HFF-Myc (cell line): ENCODE data around the gene CPA1.

Source experiments
- DNase-seq: peaks from one replicate; pipeline ENCODE4 v3.0.0-alpha.2; 2011; ENCODE audit warnings: low read depth; ENCODE audit errors: extremely low read depth
- H3K4me3 ChIP-seq: replicated peaks from 2 replicates; pipeline ENCODE4 v1.5.1; 2011; ENCODE audit warnings: low read depth, mild to moderate bottlenecking, control low read depth, low read length
- TF ChIP-seq, protein P1 (sequence below): IDR thresholded peaks from 2 replicates; pipeline ENCODE4 v1.5.1; 2012; ENCODE audit warnings: mild to moderate bottlenecking, low read depth, low read length, control low read depth; ENCODE audit errors: missing control alignments

Gene CPA1

DNA sequence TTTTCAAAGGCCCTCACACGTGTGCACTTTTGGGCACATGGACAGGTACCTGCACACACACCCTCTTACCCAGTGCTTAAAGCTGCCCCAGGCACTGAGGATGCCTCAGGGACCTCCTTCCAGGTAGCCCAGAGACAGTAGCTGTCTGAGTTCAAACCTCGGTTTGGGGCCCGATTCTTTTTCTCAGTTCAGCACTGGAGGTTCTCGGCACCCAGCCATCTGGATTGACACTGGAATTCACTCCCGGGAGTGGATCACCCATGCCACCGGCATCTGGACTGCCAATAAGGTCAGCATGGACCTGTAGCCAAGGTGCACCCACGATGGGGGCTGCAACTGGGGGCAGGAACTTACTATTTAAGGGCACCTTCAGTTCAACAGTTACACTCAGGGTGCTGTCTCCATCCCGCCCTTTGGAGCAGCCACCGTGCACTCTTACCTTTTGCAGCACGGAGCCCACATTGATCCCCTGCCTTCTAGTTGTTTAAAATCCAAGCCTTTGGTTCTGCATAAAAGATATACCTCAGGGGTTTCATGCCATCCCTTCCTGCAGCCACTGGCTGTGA lies 18.0 kb upstream of the CPA1 start:
- H3K4me3 ChIP-seq = no peak overlapping the region
- TF ChIP-seq, protein P1, sequence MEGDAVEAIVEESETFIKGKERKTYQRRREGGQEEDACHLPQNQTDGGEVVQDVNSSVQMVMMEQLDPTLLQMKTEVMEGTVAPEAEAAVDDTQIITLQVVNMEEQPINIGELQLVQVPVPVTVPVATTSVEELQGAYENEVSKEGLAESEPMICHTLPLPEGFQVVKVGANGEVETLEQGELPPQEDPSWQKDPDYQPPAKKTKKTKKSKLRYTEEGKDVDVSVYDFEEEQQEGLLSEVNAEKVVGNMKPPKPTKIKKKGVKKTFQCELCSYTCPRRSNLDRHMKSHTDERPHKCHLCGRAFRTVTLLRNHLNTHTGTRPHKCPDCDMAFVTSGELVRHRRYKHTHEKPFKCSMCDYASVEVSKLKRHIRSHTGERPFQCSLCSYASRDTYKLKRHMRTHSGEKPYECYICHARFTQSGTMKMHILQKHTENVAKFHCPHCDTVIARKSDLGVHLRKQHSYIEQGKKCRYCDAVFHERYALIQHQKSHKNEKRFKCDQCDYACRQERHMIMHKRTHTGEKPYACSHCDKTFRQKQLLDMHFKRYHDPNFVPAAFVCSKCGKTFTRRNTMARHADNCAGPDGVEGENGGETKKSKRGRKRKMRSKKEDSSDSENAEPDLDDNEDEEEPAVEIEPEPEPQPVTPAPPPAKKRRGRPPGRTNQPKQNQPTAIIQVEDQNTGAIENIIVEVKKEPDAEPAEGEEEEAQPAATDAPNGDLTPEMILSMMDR = no peak
- DNase-seq = no peak

DNA sequence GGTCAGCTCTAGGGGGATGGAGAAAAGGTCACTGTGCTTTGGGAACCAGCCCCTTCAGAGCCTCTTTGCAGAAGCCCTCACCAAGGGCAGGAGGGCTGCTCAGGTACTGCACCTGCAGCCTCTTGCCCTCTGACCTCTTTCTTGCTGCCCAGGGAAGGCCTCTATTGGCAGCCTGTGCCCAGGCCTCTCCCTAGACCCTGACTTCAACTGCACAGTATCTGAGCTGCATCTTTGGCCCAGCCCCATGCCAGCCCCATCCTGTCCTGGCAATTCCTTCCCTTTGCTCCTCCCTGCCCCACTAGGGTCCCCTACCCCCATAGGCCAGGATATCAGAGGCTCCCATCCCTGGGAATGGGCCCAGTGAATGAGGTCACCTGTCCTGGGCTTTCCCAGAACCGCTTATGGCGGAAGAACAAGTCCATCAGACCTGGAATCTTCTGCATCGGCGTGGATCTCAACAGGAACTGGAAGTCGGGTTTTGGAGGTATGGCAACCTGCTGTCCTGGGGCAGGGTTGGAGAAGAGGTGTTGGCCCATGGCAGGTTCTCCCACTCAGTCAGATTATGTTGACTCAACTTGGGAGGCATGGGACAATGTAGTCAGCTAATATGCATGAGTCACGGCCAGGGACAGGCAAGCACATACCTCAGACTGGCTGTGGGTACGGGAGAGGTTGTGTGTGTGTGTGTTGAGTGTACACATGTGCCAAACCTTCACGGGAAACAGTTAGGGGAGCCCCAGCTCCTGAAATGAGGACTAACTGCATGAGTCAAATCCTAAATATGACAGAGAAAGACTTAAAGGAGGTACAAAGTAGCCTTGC lies 17.1 kb upstream of the CPA1 start:
- TF ChIP-seq, protein P1 = no peak
- DNase-seq = peak; percentile 81
- H3K4me3 ChIP-seq = no peak overlapping the region

DNA sequence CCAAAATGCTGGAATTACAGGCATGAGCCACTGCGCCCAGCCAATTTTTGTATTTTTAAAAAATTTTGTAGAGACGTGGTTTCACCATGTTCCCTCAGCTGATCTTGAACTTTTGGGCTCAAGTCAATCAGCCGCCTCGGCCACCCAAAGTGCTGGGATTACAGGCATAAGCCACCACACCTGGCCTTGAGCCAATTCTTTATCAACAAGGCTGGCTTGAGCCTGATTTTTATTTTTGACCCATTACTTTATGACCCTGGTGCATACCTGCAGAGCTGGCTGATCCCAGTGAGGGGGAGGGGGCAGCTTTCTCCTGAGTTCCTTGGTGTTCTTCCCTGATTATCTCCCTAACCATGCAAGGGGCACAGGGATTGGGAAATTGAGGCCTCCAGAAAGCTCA lies 15.8 kb upstream of the CPA1 start:
- TF ChIP-seq, protein P1 = no peak
- no peak for DNase-seq
- no peak overlapping the region for H3K4me3 ChIP-seq

DNA sequence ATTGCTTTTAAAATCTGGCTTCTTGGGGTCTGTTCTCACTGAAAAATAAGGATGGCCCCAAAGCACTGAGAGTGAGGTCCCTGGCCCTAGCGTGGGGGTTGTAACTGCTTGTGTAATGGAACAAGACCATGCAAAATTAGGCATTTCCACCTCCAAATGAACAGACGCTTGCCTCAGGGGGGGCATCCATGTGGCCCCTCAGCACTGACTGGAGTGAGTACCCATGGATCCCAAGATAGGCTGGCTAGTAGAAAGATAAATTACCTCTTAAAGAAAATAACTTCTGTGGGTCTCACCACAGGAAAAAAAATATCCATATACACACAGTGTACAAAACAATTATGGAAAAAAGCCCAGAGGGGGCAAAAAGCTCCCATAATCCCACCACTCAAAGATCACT lies 15.2 kb upstream of the CPA1 start:
- no peak for DNase-seq
- no peak overlapping the region for H3K4me3 ChIP-seq
- TF ChIP-seq, protein P1 = no peak

DNA sequence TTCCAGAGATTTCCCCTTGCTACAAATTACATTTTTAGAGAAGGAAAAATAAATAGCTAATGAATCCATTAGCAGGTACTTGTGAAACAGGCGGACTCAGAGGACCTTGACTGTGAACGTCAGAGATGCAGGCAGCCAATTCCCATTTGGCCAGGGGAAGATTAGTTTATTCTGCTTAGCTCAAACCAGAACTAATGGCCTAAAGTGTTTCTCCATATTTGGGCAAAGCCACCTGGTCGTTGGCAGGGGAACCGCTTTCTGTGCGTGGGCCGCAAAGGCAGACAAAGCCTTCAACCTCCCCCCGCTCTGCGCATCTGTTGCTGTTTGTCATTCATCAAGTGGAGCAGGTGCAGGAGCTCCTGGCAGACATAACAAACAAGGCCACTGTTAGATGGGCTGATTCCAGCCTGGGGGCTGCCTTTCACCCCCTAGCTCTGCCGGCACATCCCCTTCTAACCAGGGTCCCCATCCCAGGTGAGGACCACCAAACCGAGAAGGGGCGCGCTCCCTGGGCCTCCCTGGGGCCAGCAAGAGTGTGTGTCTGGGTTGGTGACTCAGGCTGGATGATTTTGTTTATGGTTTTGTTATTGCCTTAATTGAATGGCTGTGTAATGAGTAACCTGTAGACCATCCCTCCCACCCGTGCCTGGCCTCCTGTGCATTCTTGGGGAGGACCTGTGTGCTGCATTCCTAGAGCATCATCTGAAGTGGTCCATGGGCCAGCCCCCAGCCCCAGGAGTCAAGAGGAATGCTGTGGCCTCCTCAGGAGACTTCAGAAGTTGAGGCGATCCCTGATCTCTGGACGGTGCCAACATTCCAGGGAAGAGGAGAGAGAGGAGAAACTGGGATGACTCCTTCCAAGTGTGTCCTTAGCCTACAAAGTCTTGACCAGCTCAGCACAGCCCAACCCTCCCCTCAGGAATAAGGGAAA lies 14.5 kb upstream of the CPA1 start:
- DNase-seq = peak; percentile 72
- H3K4me3 ChIP-seq = no peak overlapping the region
- TF ChIP-seq, protein P1 = no peak

DNA sequence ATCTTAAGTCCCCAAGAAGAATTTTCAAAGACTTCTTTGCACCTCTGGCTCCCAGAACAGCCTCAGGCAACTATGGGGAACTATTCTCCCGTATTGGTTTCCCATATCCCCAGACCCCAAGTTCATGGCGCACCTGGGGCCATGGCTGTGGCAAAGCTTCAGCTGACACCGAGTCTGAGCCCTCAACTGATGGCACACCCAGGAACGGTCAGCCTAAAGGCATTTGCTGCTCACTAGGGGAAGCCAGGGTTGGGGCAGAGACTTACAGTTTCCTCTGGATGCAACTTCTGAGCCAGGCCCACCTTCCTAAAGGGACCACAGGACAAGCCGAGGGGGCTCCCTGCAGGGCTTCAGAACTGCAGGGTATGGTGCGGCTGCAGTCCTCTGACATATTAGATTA lies 13.7 kb upstream of the CPA1 start:
- TF ChIP-seq, protein P1 = no peak
- no peak for DNase-seq
- no peak overlapping the region for H3K4me3 ChIP-seq
